Measurements from ENCODE around the gene TRPM5.

The TRPM5 gene

GRCh38 chr11:2435288-2436012 is 8.9 kb downstream of the TRPM5 start:
- no peak for DNase-seq

DNA sequence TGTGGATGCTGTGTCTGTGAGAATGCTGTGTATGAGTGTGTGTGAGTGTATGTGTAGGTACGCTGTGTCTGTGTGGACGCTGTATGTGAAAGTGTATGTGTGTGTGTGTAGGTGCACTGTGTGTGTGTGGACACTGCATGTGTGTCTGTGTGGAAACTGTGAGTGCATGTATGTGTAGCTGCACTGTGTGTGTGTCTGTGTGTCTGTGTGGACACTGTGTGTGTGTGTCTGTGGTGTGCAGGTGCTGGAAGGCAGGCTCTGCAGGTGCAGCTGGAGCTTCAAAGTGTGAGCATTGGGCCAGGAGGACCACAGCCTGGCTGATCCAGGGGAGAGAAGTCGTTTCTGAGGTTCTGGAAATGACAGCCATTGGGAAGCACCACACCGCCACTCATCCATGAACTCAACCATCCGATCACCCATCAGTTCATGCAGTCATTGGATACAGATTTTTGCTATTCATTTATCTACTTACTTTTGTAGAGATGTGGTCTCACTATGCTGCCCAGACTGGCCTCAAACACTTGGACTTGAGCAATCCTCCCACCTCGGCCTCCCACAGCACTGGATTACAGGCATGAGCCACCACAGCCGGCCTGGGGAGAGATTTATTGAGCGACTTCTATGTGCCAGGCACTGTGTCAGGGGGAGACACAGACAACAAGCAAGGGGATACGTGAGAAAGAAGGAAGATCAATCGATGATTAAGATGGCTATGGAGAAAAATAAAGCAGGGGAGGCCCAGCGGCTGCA is 9.6 kb downstream of the TRPM5 start:
- DNase-seq: no peak

- no peak for DNase-seq
Observed at GRCh38 chr11:2434008-2434407, 10.3 kb downstream of the TRPM5 start.

- DNase-seq: no peak
Observed at GRCh38 chr11:2433106-2433925, 11.0 kb downstream of the TRPM5 start.

- peak in 1 of 5 experiments; percentile 8 for DNase-seq
Observed at GRCh38 chr11:2432628-2433071, 11.7 kb downstream of the TRPM5 start.

- no peak for DNase-seq
Observed at GRCh38 chr11:2432171-2432621, 12.1 kb downstream of the TRPM5 start.

- DNase-seq: no peak
Observed at GRCh38 chr11:2431395-2431794, 12.9 kb downstream of the TRPM5 start.

- DNase-seq: peak; percentile 68 to 80 (median 71)
Observed at GRCh38 chr11:2428322-2428795, 16.0 kb downstream of the TRPM5 start.

GRCh38 chr11:2427721-2428321 is 16.5 kb downstream of the TRPM5 start:
- DNase-seq: no peak

GRCh38 chr11:2426826-2427521 is 17.3 kb downstream of the TRPM5 start:
- DNase-seq: no peak

DNA sequence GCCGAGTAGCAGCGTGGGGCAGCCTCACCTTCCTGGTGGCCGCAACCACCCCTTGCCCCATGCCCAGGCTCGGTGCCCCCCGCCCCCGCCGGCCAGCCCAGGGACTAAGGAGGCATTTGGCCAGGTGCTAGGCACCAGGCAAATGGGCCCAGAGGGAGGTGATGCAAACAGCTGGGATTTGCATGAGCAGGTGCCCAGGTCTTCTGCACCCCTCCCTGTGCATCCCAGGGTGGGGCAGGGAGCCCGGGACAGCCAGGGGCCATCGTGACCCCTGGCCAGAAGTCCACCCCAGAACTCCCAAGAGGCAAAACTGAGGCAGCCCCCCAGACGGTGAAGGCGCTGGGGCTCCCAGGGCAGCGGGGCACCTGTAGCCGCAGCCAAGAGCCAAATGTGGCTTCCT is 18.1 kb downstream of the TRPM5 start:
- no peak for DNase-seq

GRCh38 chr11:2425506-2425905 is 18.8 kb downstream of the TRPM5 start:
- no peak for DNase-seq

DNA sequence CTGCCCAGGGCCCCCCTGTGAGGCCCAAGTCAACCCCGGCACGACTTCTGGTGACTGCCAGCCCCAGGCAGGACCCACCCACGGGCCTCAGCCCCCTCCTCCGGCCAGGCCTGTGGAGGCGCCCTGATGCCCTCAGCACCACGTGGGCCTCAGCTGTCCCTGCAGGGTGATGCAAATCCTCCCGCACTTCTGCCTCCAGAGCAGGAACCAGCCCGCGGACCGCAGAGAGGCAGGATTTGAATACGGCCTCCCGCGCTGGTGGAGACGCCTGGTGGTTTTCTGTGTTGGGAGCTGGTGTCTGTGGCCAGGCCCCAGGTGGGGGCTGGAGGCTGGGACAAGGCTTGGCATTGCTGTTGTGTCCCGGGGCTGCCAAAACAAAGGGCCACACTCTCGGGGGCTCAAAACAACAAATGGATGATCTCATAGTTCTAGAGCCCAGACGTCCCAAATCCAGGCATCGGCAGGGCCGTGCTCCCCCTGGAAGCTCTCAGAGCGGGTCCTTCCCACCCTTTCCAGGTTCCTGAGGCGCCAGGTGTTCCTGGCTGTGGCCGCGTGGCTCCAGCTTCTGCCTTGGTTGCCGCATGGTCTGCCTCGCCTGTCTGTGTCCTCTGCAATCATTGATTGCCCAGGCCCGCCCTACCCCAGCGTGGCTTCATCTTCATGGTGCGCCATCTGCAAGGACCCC is 19.4 kb downstream of the TRPM5 start:
- DNase-seq: no peak

- no peak for DNase-seq
Observed at GRCh38 chr11:2423157-2424025, 20.9 kb downstream of the TRPM5 start.

GRCh38 chr11:2422461-2423156 is 21.7 kb downstream of the TRPM5 start:
- DNase-seq: no peak

- DNase-seq: no peak
Observed at GRCh38 chr11:2421996-2422395, 22.3 kb downstream of the TRPM5 start.

DNA sequence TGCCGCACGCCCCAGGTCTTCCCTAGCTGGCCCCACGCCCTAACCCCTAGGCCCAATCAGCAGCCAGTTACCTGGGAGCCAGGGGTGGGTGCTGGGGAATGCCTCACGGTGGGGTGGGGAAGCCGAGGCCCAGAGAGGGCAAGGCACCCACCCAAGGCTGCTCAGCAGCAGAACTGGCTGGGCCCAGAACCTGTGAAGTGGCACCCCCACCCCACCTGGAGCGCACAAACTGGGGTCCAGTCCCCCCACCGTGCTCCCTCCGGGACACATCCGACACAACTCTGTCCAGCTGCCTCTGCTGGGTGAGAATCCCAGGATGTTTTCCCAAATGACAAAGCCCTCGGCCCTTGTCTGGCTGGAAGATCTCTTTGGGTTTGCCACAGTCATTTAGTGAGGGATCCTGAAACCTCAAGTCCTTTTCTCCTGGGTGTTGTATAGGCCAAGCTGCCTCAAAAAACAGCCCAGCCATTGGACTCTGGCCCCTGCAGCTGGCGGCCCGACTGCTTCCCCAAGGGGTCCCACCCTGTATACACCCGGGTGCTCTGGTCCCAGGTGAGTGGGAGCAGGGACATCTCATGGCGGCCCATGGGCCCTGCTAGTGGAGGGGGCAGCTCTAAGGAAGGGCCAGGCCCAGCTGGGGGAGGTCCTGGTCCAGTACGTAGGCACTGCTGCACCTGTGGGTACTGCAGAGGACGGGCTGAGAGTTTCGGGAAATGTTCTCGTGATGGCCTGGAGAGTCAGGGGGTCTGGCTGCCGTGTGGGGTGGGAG is 22.9 kb downstream of the TRPM5 start:
- no peak for DNase-seq

DNA sequence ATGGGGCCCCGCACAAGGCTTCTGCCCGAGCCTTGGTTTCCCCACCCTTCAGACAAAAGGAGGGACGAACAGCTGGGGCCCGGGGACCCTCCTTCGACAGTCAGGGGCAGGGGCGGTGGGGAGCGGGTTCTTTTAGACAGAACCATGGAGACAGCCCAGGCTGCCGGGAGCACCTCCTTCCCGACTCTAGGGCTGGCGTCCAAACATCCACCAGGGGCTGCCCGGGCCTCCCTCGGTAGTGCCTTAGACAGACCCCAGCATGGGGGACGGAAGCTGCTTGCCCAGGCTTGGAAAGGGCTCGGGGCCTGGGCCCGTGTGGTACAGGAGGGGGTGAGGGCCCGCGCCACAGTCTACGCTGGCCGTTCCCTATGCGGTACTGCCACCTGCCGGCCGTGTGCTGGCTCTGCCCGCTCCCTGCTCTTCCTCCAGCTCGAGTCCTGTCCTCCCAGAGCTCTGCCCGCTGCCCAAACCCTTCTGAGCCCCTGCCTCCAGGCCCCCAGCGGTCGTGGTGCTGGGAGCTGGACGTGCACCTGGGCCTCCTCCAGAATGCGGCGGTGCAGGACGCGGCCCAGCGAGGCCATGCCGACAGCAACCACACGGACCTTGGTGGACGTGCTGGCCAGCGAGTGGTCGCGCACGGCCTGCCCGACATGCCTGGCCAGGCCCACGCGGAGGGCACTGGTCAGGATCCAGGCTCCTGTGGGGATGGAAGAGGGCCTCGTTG is 23.6 kb downstream of the TRPM5 start:
- peak; percentile 47 to 72 (median 55) for DNase-seq
